Uterus (tissue), 4 donors: Measurements from ENCODE around the gene RSRC1. TPM values are rescaled to one million over a fixed set of nuclear protein-coding genes. Genes with fewer than 3 reads are reported as not detected.

Source experiments
- DNase-seq, 2 donors: peaks; one replicate each; pipeline ENCODE4 v3.0.0-alpha.2; 2019 to 2020
- H3K27ac ChIP-seq, 2 donors: fragments of 200-600 bp; sonication (generic); 1 replicate in 1 of 2; 2 replicates in 1 of 2; pipeline ENCODE4 v1.5.1; 2016 to 2018
- H3K27me3 ChIP-seq, 2 donors: fragments of 200-600 bp; sonication (generic); one replicate each; pipeline ENCODE4 v1.5.1; 2018 to 2019; ENCODE audit warnings: control low read depth in 1 of 2
- H3K36me3 ChIP-seq, 2 donors: fragments of 200-600 bp; sonication (generic); one replicate each; pipeline ENCODE4 v1.5.1; 2019; ENCODE audit warnings: control low read depth in 1 of 2
- H3K4me1 ChIP-seq, 2 donors: fragments of 200-600 bp; sonication (generic); one replicate each; pipeline ENCODE4 v1.5.1; 2018 to 2019; ENCODE audit warnings: control low read depth in 1 of 2
- H3K4me3 ChIP-seq, 2 donors: fragments of 200-600 bp; sonication (generic); 1 replicate in 1 of 2; 2 replicates in 1 of 2; pipeline ENCODE4 v1.5.1; 2018 to 2019; ENCODE audit warnings: mild to moderate bottlenecking in 1 of 2
- H3K9me3 ChIP-seq, 2 donors: fragments of 200-600 bp; sonication (generic); one replicate each; pipeline ENCODE4 v1.5.1; 2019; ENCODE audit warnings: control low read depth in 1 of 2
- POLR2A ChIP-seq, 2 donors: fragments of 450-650 bp; IDR thresholded peaks; one replicate each; pipeline ENCODE4 v1.6.1; 2016; ENCODE audit warnings: antibody characterized with exemption in 2 of 2, mild to moderate bottlenecking in 1 of 2, moderate library complexity in 1 of 2
- intact Hi-C: fragments of 100-400 bp; cut with DNase I; formaldehyde crosslinking; loops from one replicate; pipeline ENCODE4 v1.15.1; 2023; ENCODE audit warnings: low total_unique reads
- total RNA-seq, 4 donors: library from RNA; depleted of rRNA in 3 of 4; stranded (reverse); fragments of >200 nt in 3 of 4; gene quantifications; one replicate each; pipeline versions ENCODE4 v1.1.0 to v1.2.4, GENCODE V29; 2014 to 2023
- TF ChIP-seq, protein P1 (sequence below), 4 experiments: fragments of 200-600 bp in 2 of 4; fragments of 450-650 bp in 2 of 4; sonication (generic) in 2 of 4; IDR thresholded peaks; one replicate each; pipeline ENCODE4 v1.5.1; 2016 to 2019; ENCODE audit warnings: antibody characterized with exemption in 4 of 4, mild to moderate bottlenecking in 2 of 4, moderate library complexity in 1 of 4
- donor health status: DM: yes; HTN: yes; CAD: no.

RSRC1 gene
- total RNA-seq, 4 donors from 2014 or later, result 24.1 to 128 (median 60.6) TPM

GRCh38 chr3:158382479-158382878, 272.6 kb downstream of the RSRC1 start:
- Histone ChIP-seq H3K36me3 (no peaks in the 10 kb centered on the region), H3K27ac (no peak overlapping the region), H3K4me3 (no peak overlapping the region), H3K4me1 (no peaks in the 10 kb centered on the region), H3K27me3 (no peaks in the 10 kb centered on the region), H3K9me3 (no peaks in the 10 kb centered on the region)
- DNase-seq, result no peak
- intact Hi-C loops, result no loop called here
- TF ChIP-seq POLR2A (IDR thresholded peaks at IDR 0.05), result no peak

DNA sequence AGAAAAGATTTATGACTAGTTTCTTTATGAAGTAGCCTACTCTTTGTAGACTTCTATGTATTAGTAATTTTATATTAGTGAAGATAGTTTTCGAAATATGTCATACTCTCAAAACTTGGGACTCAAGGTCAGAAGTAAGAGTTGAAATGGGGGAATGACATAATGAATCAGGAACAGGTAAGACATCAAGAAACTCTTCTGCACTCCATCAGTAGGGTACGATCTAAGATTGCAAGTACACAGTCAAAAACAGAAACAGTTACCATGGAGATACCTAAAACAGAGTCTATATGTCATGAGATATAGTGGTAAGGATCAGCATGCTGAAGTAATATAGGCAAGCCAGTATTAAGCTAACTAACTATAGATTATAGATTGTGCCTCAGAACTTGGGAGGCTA, 274.1 kb downstream of the RSRC1 start:
- no peak overlapping the region for H3K4me3 ChIP-seq
- H3K4me1 ChIP-seq, result no peaks in the 10 kb centered on the region
- H3K9me3 ChIP-seq, result no peaks in the 10 kb centered on the region
- H3K27ac ChIP-seq, result no peak overlapping the region
- TF ChIP-seq, protein P1, sequence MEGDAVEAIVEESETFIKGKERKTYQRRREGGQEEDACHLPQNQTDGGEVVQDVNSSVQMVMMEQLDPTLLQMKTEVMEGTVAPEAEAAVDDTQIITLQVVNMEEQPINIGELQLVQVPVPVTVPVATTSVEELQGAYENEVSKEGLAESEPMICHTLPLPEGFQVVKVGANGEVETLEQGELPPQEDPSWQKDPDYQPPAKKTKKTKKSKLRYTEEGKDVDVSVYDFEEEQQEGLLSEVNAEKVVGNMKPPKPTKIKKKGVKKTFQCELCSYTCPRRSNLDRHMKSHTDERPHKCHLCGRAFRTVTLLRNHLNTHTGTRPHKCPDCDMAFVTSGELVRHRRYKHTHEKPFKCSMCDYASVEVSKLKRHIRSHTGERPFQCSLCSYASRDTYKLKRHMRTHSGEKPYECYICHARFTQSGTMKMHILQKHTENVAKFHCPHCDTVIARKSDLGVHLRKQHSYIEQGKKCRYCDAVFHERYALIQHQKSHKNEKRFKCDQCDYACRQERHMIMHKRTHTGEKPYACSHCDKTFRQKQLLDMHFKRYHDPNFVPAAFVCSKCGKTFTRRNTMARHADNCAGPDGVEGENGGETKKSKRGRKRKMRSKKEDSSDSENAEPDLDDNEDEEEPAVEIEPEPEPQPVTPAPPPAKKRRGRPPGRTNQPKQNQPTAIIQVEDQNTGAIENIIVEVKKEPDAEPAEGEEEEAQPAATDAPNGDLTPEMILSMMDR (IDR thresholded peaks at IDR 0.05), result no peak
- no peak for TF ChIP-seq POLR2A (IDR thresholded peaks at IDR 0.05)
- H3K36me3 ChIP-seq, result no peaks in the 10 kb centered on the region
- no peak for DNase-seq
- no peaks in the 10 kb centered on the region for H3K27me3 ChIP-seq
- intact Hi-C loops, result no loop called here

DNA sequence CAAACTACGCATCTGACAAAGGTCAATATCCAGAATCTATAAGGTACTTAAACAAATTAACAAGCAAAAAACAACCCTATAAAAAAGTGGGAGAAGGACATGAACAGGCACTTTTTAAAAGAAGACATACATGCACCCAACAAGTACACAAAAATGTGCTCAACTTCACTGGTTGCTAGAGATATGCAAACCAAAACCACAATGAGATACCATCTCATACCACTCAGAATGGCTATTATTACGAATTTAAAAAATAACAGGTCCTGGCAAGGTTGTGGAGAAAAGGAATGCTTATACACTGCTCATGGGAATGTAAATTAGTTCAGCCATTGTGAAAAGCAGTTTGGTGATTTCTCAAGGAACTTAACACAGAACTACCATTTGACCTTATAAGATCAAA, 285.5 kb downstream of the RSRC1 start:
- H3K27ac ChIP-seq, result no peak overlapping the region
- no peak for TF ChIP-seq POLR2A (IDR thresholded peaks at IDR 0.05)
- TF ChIP-seq, protein P1 (IDR thresholded peaks at IDR 0.05), result no peak
- no peak overlapping the region for H3K4me3 ChIP-seq
- peaks cover 0 to 3% of the 10 kb centered on the region in 2 donors for H3K36me3 ChIP-seq
- H3K27me3 ChIP-seq, result no peaks in the 10 kb centered on the region
- H3K9me3 ChIP-seq, result no peaks in the 10 kb centered on the region
- intact Hi-C loops, result no loop called here
- no peak for DNase-seq
- no peaks in the 10 kb centered on the region for H3K4me1 ChIP-seq

GRCh38 chr3:158402590-158402989, 292.7 kb downstream of the RSRC1 start:
- H3K27me3 ChIP-seq, result no peaks in the 10 kb centered on the region
- no peak for TF ChIP-seq POLR2A (IDR thresholded peaks at IDR 0.05)
- TF ChIP-seq, protein P1 (IDR thresholded peaks at IDR 0.05), result no peak
- no peak for DNase-seq
- intact Hi-C loops, result no loop called here
- H3K9me3 ChIP-seq, result no peaks in the 10 kb centered on the region
- no peak overlapping the region for H3K4me3 ChIP-seq
- H3K27ac ChIP-seq, result no peak overlapping the region
- no peaks in the 10 kb centered on the region for H3K4me1 ChIP-seq
- H3K36me3 ChIP-seq, result no peaks in the 10 kb centered on the region

GRCh38 chr3:158403013-158403412, 293.1 kb downstream of the RSRC1 start:
- Histone ChIP-seq H3K4me1 (no peaks in the 10 kb centered on the region), H3K27me3 (no peaks in the 10 kb centered on the region), H3K9me3 (no peaks in the 10 kb centered on the region), H3K27ac (no peak overlapping the region), H3K4me3 (no peak overlapping the region), H3K36me3 (no peaks in the 10 kb centered on the region)
- no peak for DNase-seq
- TF ChIP-seq, protein P1 (IDR thresholded peaks at IDR 0.05), result no peak
- no peak for TF ChIP-seq POLR2A (IDR thresholded peaks at IDR 0.05)
- intact Hi-C loops, result no loop called here

DNA sequence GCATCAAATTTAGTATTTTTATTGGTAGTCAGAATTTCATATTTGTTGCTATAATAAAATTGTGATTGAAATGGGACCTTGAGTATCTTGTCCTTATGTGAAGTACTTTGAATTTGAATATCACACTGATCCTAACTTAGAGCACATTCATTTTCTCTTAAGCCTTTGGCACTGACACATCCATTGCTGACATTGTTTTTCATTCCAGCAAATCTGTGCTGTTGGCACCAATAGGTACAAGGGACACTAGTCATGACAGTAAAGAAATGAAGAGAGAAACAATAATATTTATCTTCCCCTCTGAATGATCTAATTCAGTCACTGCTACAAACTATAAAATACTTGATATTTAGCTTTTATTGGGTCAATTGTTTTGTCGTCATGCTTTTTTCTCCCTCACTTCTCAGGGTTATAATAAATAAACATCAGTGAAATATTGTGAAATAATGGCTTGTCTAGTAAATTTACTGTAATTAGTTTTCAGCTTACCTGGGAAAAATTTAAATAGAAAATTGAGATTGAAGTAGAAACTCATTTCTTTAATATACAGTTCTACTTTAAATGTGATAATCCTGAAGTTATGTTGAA, 294.3 kb downstream of the RSRC1 start:
- TF ChIP-seq, protein P1 (IDR thresholded peaks at IDR 0.05), result no peak
- no peak for TF ChIP-seq POLR2A (IDR thresholded peaks at IDR 0.05)
- no peaks in the 10 kb centered on the region for H3K27me3 ChIP-seq
- H3K4me1 ChIP-seq, result no peaks in the 10 kb centered on the region
- DNase-seq, result no peak
- H3K36me3 ChIP-seq, result no peaks in the 10 kb centered on the region
- no peaks in the 10 kb centered on the region for H3K9me3 ChIP-seq
- intact Hi-C loops, result no loop called here
- no peak overlapping the region for H3K27ac ChIP-seq
- H3K4me3 ChIP-seq, result no peak overlapping the region
